Sciatic nerve (tissue), 2 donors: ENCODE results near the gene MTHFD2. TPM values are rescaled to one million over a fixed set of nuclear protein-coding genes. Genes with fewer than 3 reads are reported as not detected.
A peak's percentile ranks its signal among the peaks of the same experiment; 100 is the strongest.
"Not testable (repeated sequence)": the region's sequence is repeated elsewhere in the genome, so short reads cannot be mapped to it uniquely, and the experiment has no call there.

Experiments
- ATAC-seq: fragments of 200-7000 bp; cut with Tn5 transposase; one replicate; pipeline ENCODE4 v1.9.1; 2020; ENCODE audit warnings: mild to moderate bottlenecking, moderate library complexity
- DNase-seq: peaks from one replicate; pipeline ENCODE4 v3.0.0-alpha.2; 2020; ENCODE audit warnings: low spot score
- intact Hi-C: fragments of 100-400 bp; cut with DNase I; formaldehyde crosslinking; loops from one replicate; pipeline ENCODE4 v1.14.2; 2022
- total RNA-seq: library from RNA; stranded (reverse); fragmentation: NEBNext Ultra II Directional; extraction: Animal tissue kit (Norgen Biotek cat#: 25700); gene quantifications from one replicate; pipeline ENCODE4 v1.2.1, GENCODE V29; 2021
- donor health status: DM: no; HTN: no; CAD: no.
- donor health status: DM: no; HTN: no; CAD: no.

Gene MTHFD2
- total RNA-seq, 1 donor from 2014 or later, result 18.6 TPM

DNA sequence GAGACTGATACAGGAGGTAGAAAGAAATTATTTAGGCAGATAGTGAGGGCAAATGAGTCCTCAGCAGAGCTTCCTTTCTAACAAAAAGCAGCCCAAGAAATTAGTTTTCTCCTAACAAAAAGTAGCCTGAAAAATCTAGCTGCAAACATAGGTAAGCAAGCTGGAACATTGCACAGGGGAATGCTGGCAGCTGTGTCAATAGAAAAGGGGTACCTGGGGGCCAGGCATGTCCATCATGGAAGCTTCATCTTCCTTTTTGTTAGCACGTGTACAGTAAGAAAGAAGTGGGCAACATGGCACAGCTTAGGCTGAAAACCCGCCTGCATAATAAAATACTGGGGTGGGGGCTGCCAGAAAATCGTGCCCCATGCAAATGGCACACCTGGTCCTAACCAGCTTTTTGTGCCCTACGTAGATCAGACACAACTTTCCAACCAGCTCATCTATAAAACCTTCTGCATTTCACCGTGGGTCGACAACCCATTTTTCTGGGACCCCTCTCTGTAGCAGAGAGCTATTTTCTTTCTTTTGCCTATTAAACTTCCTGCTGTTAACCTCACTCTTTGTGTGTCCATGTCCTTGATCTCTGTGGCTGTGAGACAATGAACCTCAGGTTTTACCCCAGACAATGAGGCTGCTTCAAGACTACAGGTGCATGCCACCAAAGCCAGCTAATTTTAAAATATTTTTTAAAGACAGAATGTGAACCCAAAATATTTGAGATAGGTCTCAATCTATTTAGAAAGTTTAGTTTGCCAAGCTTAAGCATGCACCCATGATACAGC, 6.6 kb upstream of the MTHFD2 start:
- intact Hi-C loops, result no loop called here
- DNase-seq (no peak), ATAC-seq (no peak)

GRCh38 chr2:74194799-74195198, 3.6 kb upstream of the MTHFD2 start:
- ATAC-seq (no peak), DNase-seq (no peak)
- intact Hi-C loops, result no loop called here

GRCh38 chr2:74197049-74197448, 1.4 kb upstream of the MTHFD2 start:
- no peak for DNase-seq
- ATAC-seq, result no peak
- intact Hi-C loops, result no loop called here

DNA sequence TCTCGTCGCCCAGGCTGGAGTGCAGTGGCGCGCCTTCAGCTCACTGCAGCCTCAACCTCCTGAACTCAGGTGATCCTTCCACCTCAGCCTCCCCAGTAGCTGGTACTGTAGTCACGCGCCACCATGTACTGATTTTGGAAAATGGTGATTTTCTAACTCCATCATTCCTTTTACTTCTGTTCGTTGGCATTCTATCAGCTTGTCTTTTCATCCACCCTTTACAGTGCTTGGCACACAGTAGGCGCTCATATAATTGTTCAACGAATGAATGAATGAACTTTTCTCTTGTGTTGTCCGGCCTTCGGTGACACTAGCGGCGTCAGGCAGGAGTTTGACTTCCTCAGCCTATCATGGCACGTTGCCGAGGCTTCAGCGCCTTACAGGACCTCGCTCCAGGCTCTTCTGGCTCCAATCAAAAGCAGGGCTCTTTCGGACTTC, 373 bp upstream of the MTHFD2 start:
- intact Hi-C loops, result no loop called here
- DNase-seq (no peak), ATAC-seq (no peak)

- intact Hi-C loops, result no loop called here
- ATAC-seq, result no peak
- DNase-seq, result no peak
Measured at GRCh38 chr2:74199275-74199701, 873 bp downstream of the MTHFD2 start.

- intact Hi-C loops, result no loop called here
- DNase-seq (no peak), ATAC-seq (no peak)
Measured at GRCh38 chr2:74199871-74200305, 1.5 kb downstream of the MTHFD2 start.

- ATAC-seq (peak; percentile 14), DNase-seq (no peak)
- intact Hi-C loops, result no loop called here
Measured at GRCh38 chr2:74201196-74201595, 2.8 kb downstream of the MTHFD2 start.

DNA sequence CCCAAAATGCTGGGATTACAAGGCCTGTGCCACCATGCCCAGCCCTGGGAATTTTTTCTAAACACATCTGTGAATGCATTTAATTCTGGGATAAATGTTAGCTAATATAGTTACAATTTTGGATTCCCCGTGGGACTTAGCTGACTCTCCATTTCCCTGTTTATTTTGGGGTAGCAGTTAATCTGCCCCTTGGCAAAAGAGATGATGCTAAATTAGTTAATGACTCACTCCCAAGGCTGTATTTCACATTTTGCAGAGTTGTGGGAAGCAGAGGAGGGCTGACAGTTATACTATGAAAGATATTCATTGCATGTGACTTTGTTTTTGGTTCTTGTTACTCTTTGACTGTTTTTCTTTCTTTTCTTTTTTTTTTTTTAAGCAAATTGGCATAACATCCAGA, 3.2 kb downstream of the MTHFD2 start:
- intact Hi-C loops, result no loop called here
- DNase-seq, result no peak
- peak; percentile 75 for ATAC-seq

DNA sequence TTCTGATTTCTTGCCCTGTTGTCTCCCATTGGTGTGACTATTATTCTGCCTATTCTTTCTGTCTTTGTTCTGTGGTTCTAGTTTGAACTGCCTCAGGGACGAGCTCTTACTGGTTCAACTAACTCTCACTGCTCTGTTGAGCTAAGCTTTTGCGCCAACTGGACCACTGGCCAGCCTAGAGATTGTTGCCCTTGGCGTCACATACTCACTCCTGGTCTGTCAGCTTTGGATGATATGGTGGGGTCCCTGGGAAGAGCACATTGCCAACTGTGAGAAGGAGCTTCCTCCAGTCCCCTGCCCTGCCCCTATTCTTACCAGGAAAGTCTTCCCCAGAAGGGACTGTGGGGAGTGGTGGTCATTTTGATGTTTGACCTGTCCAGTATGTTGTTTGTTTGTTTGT, 6.0 kb downstream of the MTHFD2 start:
- intact Hi-C loops, result no loop called here
- ATAC-seq, result no peak
- DNase-seq, result no peak

GRCh38 chr2:74205113-74205512, 6.7 kb downstream of the MTHFD2 start:
- intact Hi-C loops, result no loop called here
- no peak for ATAC-seq

DNA sequence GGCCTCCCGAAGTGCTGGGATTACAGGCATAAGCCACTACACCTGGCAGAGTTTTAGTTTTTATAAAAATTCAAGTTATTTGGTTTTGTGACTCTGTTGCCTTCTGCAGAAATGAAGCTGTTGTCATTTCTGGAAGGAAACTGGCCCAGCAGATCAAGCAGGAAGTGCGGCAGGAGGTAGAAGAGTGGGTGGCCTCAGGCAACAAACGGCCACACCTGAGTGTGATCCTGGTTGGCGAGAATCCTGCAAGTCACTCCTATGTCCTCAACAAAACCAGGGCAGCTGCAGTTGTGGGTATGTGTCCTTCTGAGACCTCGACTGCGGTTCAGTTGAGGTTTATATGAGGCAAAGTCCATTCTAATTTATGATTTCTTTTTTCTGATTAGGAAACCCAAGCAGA, 7.2 kb downstream of the MTHFD2 start:
- no peak for ATAC-seq
- intact Hi-C loops, result no loop called here
- DNase-seq, result no peak

More at GRCh38 chr2:74205113-74205512, 6.7 kb downstream of the MTHFD2 start:
- DNase-seq, result no peak

GRCh38 chr2:74206180-74206688, 7.8 kb downstream of the MTHFD2 start:
- intact Hi-C loops, result no loop called here
- no peak for DNase-seq
- ATAC-seq, result peak; percentile 75

DNA sequence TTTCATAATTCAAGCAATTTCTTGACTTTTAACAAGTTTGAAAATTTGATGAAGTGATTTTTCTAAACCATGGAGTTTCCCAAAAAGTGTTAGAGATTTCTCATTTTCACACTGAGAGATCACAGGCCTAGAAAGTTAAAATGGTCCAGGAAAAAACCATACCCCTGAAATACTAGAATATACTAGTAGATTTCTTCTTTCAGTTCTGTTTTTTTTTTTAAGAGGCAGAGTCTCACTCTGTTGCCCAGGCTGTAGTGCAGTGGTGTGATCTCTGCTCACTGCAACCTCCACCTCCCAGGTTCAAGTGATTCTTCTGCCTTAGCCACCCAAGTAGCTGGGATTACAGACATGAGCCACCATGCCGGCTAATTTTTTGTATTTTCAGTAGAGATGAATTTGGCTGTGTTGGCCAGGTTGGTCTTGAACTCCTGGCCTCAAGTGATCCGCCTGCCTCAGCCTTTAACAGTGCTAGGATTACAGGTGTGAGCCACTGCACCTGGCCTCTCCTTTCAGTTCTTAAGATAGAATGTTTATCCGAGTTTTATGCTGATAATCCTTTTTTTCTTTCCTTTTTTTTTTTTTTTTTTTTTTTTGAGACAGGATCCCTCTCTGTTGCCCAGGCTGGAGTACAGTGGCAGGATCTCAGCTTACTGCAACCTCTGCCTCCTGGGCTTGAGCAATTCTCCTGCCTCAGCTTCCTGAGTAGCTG, 14.4 kb downstream of the MTHFD2 start:
- no peak for ATAC-seq
- intact Hi-C loops, result no loop called here
- DNase-seq, result no peak

DNA sequence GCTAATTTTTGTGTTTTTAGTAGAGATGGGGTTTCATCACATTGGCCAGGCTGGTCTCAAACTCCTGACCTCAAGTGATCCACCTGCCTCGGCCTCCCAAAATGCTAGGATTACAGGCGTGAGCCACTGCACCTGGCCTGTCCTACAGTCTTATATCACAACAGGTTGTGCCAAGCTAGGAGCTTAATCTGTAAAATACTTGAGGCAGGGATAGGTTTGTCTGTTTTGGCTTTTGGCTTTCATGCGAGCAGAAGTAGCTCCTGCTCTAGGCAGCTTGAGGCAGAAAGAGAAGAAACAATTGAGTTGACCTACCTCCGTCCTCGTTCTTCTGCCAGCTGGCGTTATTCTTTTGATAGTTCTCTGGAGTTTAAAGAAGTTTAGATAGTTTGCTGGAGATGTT, 17.4 kb downstream of the MTHFD2 start:
- ATAC-seq, intact Hi-C loops, DNase-seq: not testable (repeated sequence)

DNA sequence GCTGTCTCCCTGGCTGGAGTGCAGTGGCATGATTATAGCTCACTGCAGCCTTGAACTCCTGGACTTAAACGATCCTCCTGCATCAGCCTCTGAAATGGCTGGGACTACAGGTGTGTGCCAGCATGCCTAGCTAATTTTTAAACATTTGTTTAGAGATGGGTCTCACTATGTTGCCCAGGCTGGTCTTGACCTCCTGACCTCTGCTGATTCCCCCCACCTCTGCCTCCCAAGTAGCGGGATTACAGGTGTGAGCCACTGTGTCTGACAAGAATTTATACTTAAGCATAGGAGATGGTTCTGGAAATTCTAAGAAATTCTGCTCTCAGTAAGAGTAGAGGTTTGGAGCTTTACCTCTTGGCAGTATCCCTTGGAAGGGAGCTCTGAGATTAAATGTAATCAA, 18.2 kb downstream of the MTHFD2 start:
- ATAC-seq (no peak), DNase-seq (no peak)
- intact Hi-C loops, result no loop called here

- intact Hi-C loops, result no loop called here
- DNase-seq (no peak), ATAC-seq (no peak)
Measured at GRCh38 chr2:74219846-74220486, 21.6 kb downstream of the MTHFD2 start.

DNA sequence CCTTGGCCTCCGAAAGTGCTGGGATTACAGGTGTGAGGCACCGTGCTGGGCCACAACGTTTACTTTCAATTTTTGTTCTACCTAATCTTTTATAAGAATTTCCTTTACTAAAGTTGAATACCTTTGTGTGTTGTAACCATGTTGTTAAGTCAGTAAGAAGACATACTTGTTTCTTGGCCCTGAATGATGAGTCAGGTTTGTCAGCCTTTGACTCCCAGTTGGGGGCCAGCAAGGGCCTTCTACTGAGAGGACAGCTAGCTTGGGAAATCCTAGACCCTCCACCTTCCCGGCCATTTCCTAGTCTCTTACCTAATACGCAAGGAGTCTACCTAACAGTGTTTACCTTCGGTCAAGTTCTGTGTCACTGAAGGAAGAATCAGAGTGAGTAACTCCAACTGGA, 22.7 kb downstream of the MTHFD2 start:
- ATAC-seq (no peak), DNase-seq (no peak)
- intact Hi-C loops, result no loop called here

- ATAC-seq (no peak), DNase-seq (no peak)
- intact Hi-C loops, result no loop called here
Measured at GRCh38 chr2:74221604-74222299, 23.3 kb downstream of the MTHFD2 start.

DNA sequence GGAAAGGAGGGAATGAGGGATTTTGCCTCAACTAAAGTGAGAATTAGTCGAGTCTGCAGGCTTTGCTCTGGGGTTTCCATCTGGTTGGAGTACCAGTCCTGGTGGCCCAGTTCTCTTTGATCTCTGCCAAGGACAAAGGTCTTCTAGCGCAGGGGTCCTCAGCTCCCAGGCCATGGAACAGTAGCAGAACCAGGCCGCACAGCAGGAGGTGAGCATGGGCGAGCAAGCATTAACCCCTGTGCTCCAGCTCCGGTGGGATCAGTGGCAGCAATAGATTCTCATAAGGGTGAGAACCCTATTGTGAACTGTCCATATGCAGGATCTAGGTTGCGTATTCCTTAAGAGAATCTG, 23.9 kb downstream of the MTHFD2 start:
- DNase-seq (no peak), ATAC-seq (no peak)
- intact Hi-C loops, result no loop called here
